DOHH2 (cell line): Measurements from ENCODE around the gene CHCHD6.

ENCODE experiments used
- H3F3A ChIP-seq: fragments of 200-600 bp; sonication (generic), shearing (Covaris generic); 2 replicates; pipeline ENCODE4 v1.6.0; 2016; ENCODE audit warnings: antibody characterized with exemption, mild to moderate bottlenecking; ENCODE audit not compliant: control insufficient read depth, insufficient read depth
- H3K27ac ChIP-seq: fragments of 200-600 bp; sonication (generic); 2 replicates; pipeline ENCODE4 v1.5.1; 2014; ENCODE audit warnings: low read depth, mild to moderate bottlenecking, low read length, moderate library complexity
- H3K27me3 ChIP-seq: fragments of 200-600 bp; sonication (generic); 2 replicates; pipeline ENCODE4 v1.6.1; 2014; ENCODE audit warnings: mild to moderate bottlenecking, low read length, mixed read lengths; ENCODE audit not compliant: control insufficient read depth
- H3K36me3 ChIP-seq: fragments of 200-600 bp; sonication (generic); 2 replicates; pipeline ENCODE4 v1.6.1; 2014; ENCODE audit warnings: mild to moderate bottlenecking, low read length, moderate library complexity, mixed read lengths; ENCODE audit not compliant: control insufficient read depth
- H3K4me1 ChIP-seq: fragments of 200-600 bp; sonication (generic); 2 replicates; pipeline ENCODE4 v1.6.1; 2014; ENCODE audit warnings: mild to moderate bottlenecking, low read length, mixed read lengths; ENCODE audit not compliant: control insufficient read depth
- H3K4me2 ChIP-seq: fragments of 200-600 bp; sonication (generic); 2 replicates; pipeline ENCODE4 v1.6.0; 2014; ENCODE audit warnings: mild to moderate bottlenecking, low read length, moderate library complexity
- H3K4me3 ChIP-seq: fragments of 200-600 bp; sonication (generic); 2 replicates; pipeline ENCODE4 v1.5.1; 2014; ENCODE audit warnings: mild to moderate bottlenecking, low read length, mixed read lengths
- H3K79me2 ChIP-seq: fragments of 200-600 bp; sonication (generic); 2 replicates; pipeline ENCODE4 v1.6.1; 2014; ENCODE audit warnings: mild to moderate bottlenecking, low read length, mixed read lengths; ENCODE audit not compliant: control insufficient read depth
- H3K9me2 ChIP-seq: fragments of 200-600 bp; sonication (generic); replicated peaks from 2 replicates; pipeline ENCODE4 v1.6.1; 2014; ENCODE audit warnings: mild to moderate bottlenecking, low read length, mixed read lengths; ENCODE audit not compliant: control insufficient read depth
- H3K9me3 ChIP-seq: fragments of 200-600 bp; sonication (generic); 2 replicates; pipeline ENCODE4 v1.6.1; 2014; ENCODE audit warnings: antibody characterized with exemption, low read length, mixed read lengths; ENCODE audit not compliant: control insufficient read depth, insufficient read depth
- H4K20me1 ChIP-seq: fragments of 200-600 bp; sonication (generic); 2 replicates; pipeline ENCODE4 v1.6.0; 2014; ENCODE audit warnings: low read depth, mild to moderate bottlenecking, antibody characterized with exemption, low read length, moderate library complexity; ENCODE audit not compliant: control insufficient read depth, insufficient read depth
- CTCF ChIP-seq: fragments of 200-600 bp; sonication (generic); IDR thresholded peaks from one replicate; pipeline ENCODE4 v1.5.1; 2014; ENCODE audit warnings: antibody characterized with exemption, mild to moderate bottlenecking, low read depth, low read length; ENCODE audit not compliant: poor library complexity, severe bottlenecking
- EZH2phosphoT487 ChIP-seq: fragments of 200-600 bp; sonication (generic); IDR thresholded peaks from 2 replicates; pipeline ENCODE4 v1.6.1; 2017; ENCODE audit warnings: borderline replicate concordance, mild to moderate bottlenecking, antibody characterized with exemption, low read length, moderate library complexity, mixed read lengths

The CHCHD6 gene

GRCh38 chr3:126964261-126964660, 260.2 kb downstream of the CHCHD6 start:
- H3K79me2 ChIP-seq: no peaks in the 10 kb centered on the region
- H3F3A ChIP-seq: no peaks in the 10 kb centered on the region
- H3K4me1 ChIP-seq: no peaks in the 10 kb centered on the region
- TF ChIP-seq CTCF (no peak), EZH2phosphoT487 (no peak)
- peaks cover 13% of the 10 kb centered on the region for H3K27me3 ChIP-seq
- no peaks in the 10 kb centered on the region for H3K9me3 ChIP-seq
- no peaks in the 10 kb centered on the region for H3K9me2 ChIP-seq
- no peak overlapping the region for H3K4me2 ChIP-seq
- H3K27ac ChIP-seq: no peak overlapping the region
- no peak overlapping the region for H3K4me3 ChIP-seq
- peaks cover 3% of the 10 kb centered on the region; the same call in 1 of the 2 replicates for H4K20me1 ChIP-seq
- H3K36me3 ChIP-seq: no peaks in the 10 kb centered on the region

GRCh38 chr3:126964950-126965349, 260.9 kb downstream of the CHCHD6 start:
- Histone ChIP-seq H4K20me1 (peaks cover 3% of the 10 kb centered on the region; the same call in 1 of the 2 replicates), H3K9me3 (no peaks in the 10 kb centered on the region), H3K4me1 (no peaks in the 10 kb centered on the region), H3K4me3 (no peak overlapping the region), H3K27ac (no peak overlapping the region), H3K79me2 (no peaks in the 10 kb centered on the region), H3K9me2 (no peaks in the 10 kb centered on the region), H3K36me3 (no peaks in the 10 kb centered on the region), H3F3A (no peaks in the 10 kb centered on the region), H3K4me2 (no peak overlapping the region), H3K27me3 (peaks cover 19% of the 10 kb centered on the region)
- TF ChIP-seq CTCF: no peak
- no peak for TF ChIP-seq EZH2phosphoT487

DNA sequence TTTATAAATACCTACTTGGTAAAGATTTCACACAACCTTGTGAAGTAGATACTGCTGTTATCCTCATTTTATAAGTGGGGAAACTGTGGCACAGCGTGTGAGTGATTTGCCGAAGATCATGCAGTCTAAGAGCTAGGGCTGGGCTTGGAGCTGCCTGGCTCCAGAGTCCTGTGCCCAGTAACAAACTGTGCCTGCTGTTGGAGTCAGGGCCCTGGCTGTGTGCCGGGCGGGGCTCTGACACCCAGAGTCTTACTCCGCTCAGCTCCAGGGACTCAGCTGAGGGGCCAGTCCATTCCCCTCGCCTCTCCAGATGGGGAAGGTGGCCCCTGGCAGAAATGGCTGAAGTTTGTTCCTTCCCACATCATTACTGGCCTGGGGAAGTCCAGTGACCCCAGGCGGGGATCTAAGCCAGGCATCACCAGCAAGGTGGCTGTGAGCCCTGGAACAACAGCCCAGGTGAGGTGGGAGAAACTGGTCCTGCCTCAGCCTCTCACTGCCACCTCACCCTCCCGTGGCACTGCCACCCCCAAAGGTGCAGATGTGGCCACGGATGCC, 261.6 kb downstream of the CHCHD6 start:
- H3K4me1 ChIP-seq: no peaks in the 10 kb centered on the region
- peaks cover 3% of the 10 kb centered on the region; the same call in 1 of the 2 replicates for H4K20me1 ChIP-seq
- H3K79me2 ChIP-seq: no peaks in the 10 kb centered on the region
- TF ChIP-seq EZH2phosphoT487: no peak
- TF ChIP-seq CTCF: no peak
- H3K4me2 ChIP-seq: no peak overlapping the region
- no peaks in the 10 kb centered on the region for H3F3A ChIP-seq
- H3K9me2 ChIP-seq: no peaks in the 10 kb centered on the region
- H3K36me3 ChIP-seq: no peaks in the 10 kb centered on the region
- H3K27ac ChIP-seq: no peak overlapping the region
- H3K4me3 ChIP-seq: no peak overlapping the region
- peaks cover 22% of the 10 kb centered on the region for H3K27me3 ChIP-seq
- no peaks in the 10 kb centered on the region for H3K9me3 ChIP-seq
